Endothelial cell of umbilical vein (primary cell): Measurements from ENCODE around the gene BICRA. TPM values are rescaled to one million over a fixed set of nuclear protein-coding genes. Genes with fewer than 3 reads are reported as not detected.

Experiments used
- BruUV-seq: library from RNA; stranded (reverse); fragments of 400-500 nt; replicated peaks from 2 replicates; lab custom pipeline; 2021; lab: Mats Ljungman, UMichigan
- CTCF ChIA-PET: fragments of 300-600, 350-600 bp; sonication (Branson Sonifier 250); formaldehyde crosslinking; loops from one replicate; lab custom pipeline; 2021; ENCODE audit warnings: antibody characterized with exemption, inconsistent platforms; lab: Charles Lee
- POLR2A ChIA-PET: fragments of 300-600, 350-600 bp; sonication (Branson Sonifier 250); formaldehyde crosslinking; loops from one replicate; lab custom pipeline; 2021; ENCODE audit warnings: antibody characterized with exemption, inconsistent platforms; lab: Charles Lee
- DNase-seq: peaks from one replicate; pipeline ENCODE4 v3.0.0-alpha.2; 2011; ENCODE audit warnings: low read depth, low spot score
- FAIRE-seq: peaks from 2 replicates; lab custom pipeline; 2011; peaks lifted over from hg19 to GRCh38; lab: Jason Lieb, UNC
- H2AFZ ChIP-seq: 2 replicates; pipeline ENCODE4 v1.6.0; 2012; ENCODE audit warnings: low read depth, low read length, control low read depth, inconsistent platforms
- H3K27ac ChIP-seq: 2 replicates; pipeline ENCODE4 v1.5.1; 2011; ENCODE audit warnings: low read depth, mild to moderate bottlenecking, control low read depth, low read length, moderate library complexity; ENCODE audit not compliant: insufficient read depth
- H3K27me3 ChIP-seq, 2 experiments: 2 replicates each; pipeline versions ENCODE4 v1.6.0 to v1.6.1; 2011; ENCODE audit warnings: low read length in 2 of 2, mixed read lengths in 1 of 2; ENCODE audit not compliant: control insufficient read depth in 2 of 2, insufficient read depth in 2 of 2
- H3K36me3 ChIP-seq, 2 experiments: 2 replicates in 1 of 2; 3 replicates in 1 of 2; pipeline ENCODE4 v1.5.1; 2011; ENCODE audit warnings: low read length in 2 of 2, mild to moderate bottlenecking in 1 of 2, moderate library complexity in 1 of 2; ENCODE audit not compliant: control insufficient read depth in 2 of 2, insufficient read depth in 2 of 2; ENCODE audit errors: extremely low read depth in 1 of 2
- H3K4me1 ChIP-seq: 3 replicates; pipeline ENCODE4 v1.5.1; 2011; ENCODE audit warnings: mild to moderate bottlenecking, low read length; ENCODE audit not compliant: control insufficient read depth, insufficient read depth; ENCODE audit errors: extremely low read depth
- H3K4me2 ChIP-seq: 2 replicates; pipeline ENCODE4 v1.6.1; 2011; ENCODE audit warnings: low read length, control low read depth, mixed read lengths; ENCODE audit not compliant: insufficient read depth
- H3K4me3 ChIP-seq, 3 experiments: fragments of 200-600 bp in 1 of 3; sonication (generic), shearing (Covaris generic) in 1 of 3; replicated peaks in 1 of 3; 2 replicates each; pipeline ENCODE4 v1.5.1; 2011 to 2016; ENCODE audit warnings: control low read depth in 3 of 3, low read length in 3 of 3, mild to moderate bottlenecking in 2 of 3, inconsistent platforms in 1 of 3, low read depth in 1 of 3, moderate library complexity in 1 of 3; ENCODE audit not compliant: insufficient read depth in 1 of 3
- H3K79me2 ChIP-seq: 2 replicates; pipeline ENCODE4 v1.6.0; 2012; ENCODE audit warnings: low read length, inconsistent platforms; ENCODE audit not compliant: control insufficient read depth, insufficient read depth
- H3K9ac ChIP-seq: replicated peaks from 2 replicates; pipeline ENCODE3; 2011; ENCODE audit warnings: low read length, control low read depth; ENCODE audit not compliant: insufficient read depth; ENCODE audit errors: extremely low read depth
- H3K9me1 ChIP-seq: replicated peaks from 3 replicates; pipeline ENCODE4 v1.6.0; 2011; ENCODE audit warnings: mild to moderate bottlenecking, low read length; ENCODE audit not compliant: control insufficient read depth, insufficient read depth; ENCODE audit errors: extremely low read depth
- H3K9me3 ChIP-seq: replicated peaks from 2 replicates; pipeline ENCODE4 v1.5.1; 2012; ENCODE audit warnings: low read length, inconsistent platforms; ENCODE audit not compliant: control insufficient read depth, insufficient read depth
- H4K20me1 ChIP-seq: replicated peaks from 2 replicates; pipeline ENCODE3; 2011; ENCODE audit warnings: mild to moderate bottlenecking, low read length; ENCODE audit not compliant: control insufficient read depth, insufficient read depth; ENCODE audit errors: extremely low read depth
- EZH2 ChIP-seq: IDR thresholded peaks from 2 replicates; pipeline ENCODE4 v1.6.1; 2012; ENCODE audit warnings: borderline replicate concordance, low read depth, mild to moderate bottlenecking, moderate library complexity, low read length, inconsistent platforms; ENCODE audit not compliant: severe bottlenecking
- FOS ChIP-seq: IDR thresholded peaks from 2 replicates; pipeline ENCODE4 v1.6.1; 2011; ENCODE audit warnings: mild to moderate bottlenecking, low read length, moderate library complexity, borderline replicate concordance; ENCODE audit not compliant: insufficient read depth
- GATA2 ChIP-seq: IDR thresholded peaks from 2 replicates; pipeline ENCODE4 v1.7.0; 2011; ENCODE audit warnings: low read depth, mild to moderate bottlenecking, moderate library complexity, mixed read lengths, low read length; ENCODE audit not compliant: insufficient read length, insufficient read depth
- JUN ChIP-seq: IDR thresholded peaks from 2 replicates; pipeline ENCODE4 v1.6.1; 2011; ENCODE audit warnings: borderline replicate concordance, low read depth; ENCODE audit not compliant: insufficient read length, insufficient read depth
- MYC ChIP-seq: IDR thresholded peaks from one replicate; pipeline ENCODE4 v1.6.1; 2011; ENCODE audit warnings: mild to moderate bottlenecking, low read depth, low read length
- POLR2A ChIP-seq: IDR thresholded peaks from 2 replicates; pipeline ENCODE4 v1.6.1; 2012; ENCODE audit warnings: low read depth, mild to moderate bottlenecking, control low read depth, low read length
- POLR2AphosphoS5 ChIP-seq: IDR thresholded peaks from 2 replicates; pipeline ENCODE4 v1.6.1; 2012; ENCODE audit warnings: low read depth, mild to moderate bottlenecking, control low read depth, low read length, moderate library complexity; ENCODE audit not compliant: insufficient read depth
- dilution Hi-C: fragments of 300-500 bp; cut with MboI; formaldehyde crosslinking; loops from one replicate; pipeline ENCODE4 v1.15.0; 2019; ENCODE audit warnings: low sequenced_read_pairs; ENCODE audit not compliant: extremely low pct_ligation_motif_present
- intact Hi-C: fragments of 100-400 bp; cut with micrococcal nuclease; formaldehyde crosslinking; loops from one replicate; pipeline ENCODE4 v1.10.0; 2022
- polyA plus RNA-seq, 4 experiments: library from polyadenylated mRNA; depleted of rRNA in 3 of 4; stranded (reverse) in 3 of 4; unstranded in 1 of 4; fragments of >200 nt; gene quantifications; 2 replicates each; pipeline versions ENCODE4 v1.2.1 to v1.2.3, GENCODE V29; 2011 to 2012; ENCODE audit warnings: missing spikeins in 1 of 4
- total RNA-seq: library from RNA; stranded (reverse); gene quantifications from 2 replicates; pipeline ENCODE4 v1.2.3, GENCODE V29; 2021
- TF ChIP-seq, protein P1 (sequence below): IDR thresholded peaks from 2 replicates; pipeline ENCODE4 v1.6.1; 2011; ENCODE audit not compliant: insufficient read depth, insufficient read length
- TF ChIP-seq, protein P2 (sequence below), 2 donors: IDR thresholded peaks; 1 replicate in 1 of 2; 2 replicates in 1 of 2; pipeline ENCODE4 v1.5.1; 2011; ENCODE audit warnings: low read length in 2 of 2, mild to moderate bottlenecking in 2 of 2, moderate library complexity in 2 of 2, control low read depth in 1 of 2, inconsistent platforms in 1 of 2, low read depth in 1 of 2; ENCODE audit not compliant: insufficient read depth in 1 of 2; ENCODE audit errors: extremely low read depth in 1 of 2

The BICRA gene
- total and polyA plus RNA-seq, 2 donors (not counting 3 experiments of a cell fraction or from before 2014, with no cell fraction given): 3.8 to 20.5 TPM

DNA sequence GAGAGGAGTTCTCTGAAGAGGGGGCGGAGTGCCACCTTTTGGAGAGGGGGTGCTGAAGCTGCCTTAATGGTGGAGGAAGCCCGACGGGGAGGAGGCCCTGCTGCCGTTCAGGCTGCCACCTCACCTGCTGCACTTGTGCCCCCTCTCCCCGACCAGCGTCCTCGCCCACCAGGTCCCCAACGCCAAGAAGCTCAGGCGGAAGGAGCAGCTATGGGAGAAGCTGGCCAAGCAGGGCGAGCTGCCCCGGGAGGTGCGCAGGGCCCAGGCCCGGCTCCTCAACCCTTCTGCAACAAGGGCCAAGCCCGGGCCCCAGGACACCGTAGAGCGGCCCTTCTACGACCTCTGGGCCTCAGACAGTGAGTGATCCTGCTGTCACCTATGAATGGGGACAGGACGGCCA, 141.8 kb downstream of the BICRA start:
- no peak overlapping the region for H3K9ac ChIP-seq
- H3K4me2 ChIP-seq: no peak overlapping the region
- intact Hi-C loops: no loop called here
- peaks cover 34% of the 10 kb centered on the region for H3K79me2 ChIP-seq
- H3K9me1 ChIP-seq: no peaks in the 10 kb centered on the region
- H3K4me3 ChIP-seq: no peak overlapping the region
- dilution Hi-C loops: no loop called here
- H2AFZ ChIP-seq: no peak overlapping the region
- H3K27me3 ChIP-seq: no peaks in the 10 kb centered on the region
- ChIA-PET POLR2A (no interaction called here), CTCF (interaction anchor here (0.9 to 8.7 kb wide), 3 partner anchors 32 to 43 kb away, joined by 3 to 258 read pairs (median 3); partner anchors contain the start of gene EHD2)
- BruUV-seq: no TSS peak
- FAIRE-seq (no peak), DNase-seq (no peak)
- TF ChIP-seq POLR2A: no peak
- TF ChIP-seq, protein P1, sequence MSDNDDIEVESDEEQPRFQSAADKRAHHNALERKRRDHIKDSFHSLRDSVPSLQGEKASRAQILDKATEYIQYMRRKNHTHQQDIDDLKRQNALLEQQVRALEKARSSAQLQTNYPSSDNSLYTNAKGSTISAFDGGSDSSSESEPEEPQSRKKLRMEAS: no peak
- no peak for TF ChIP-seq GATA2
- no peak for TF ChIP-seq JUN
- no peak for TF ChIP-seq POLR2AphosphoS5
- no peak for TF ChIP-seq MYC
- TF ChIP-seq, protein P2, sequence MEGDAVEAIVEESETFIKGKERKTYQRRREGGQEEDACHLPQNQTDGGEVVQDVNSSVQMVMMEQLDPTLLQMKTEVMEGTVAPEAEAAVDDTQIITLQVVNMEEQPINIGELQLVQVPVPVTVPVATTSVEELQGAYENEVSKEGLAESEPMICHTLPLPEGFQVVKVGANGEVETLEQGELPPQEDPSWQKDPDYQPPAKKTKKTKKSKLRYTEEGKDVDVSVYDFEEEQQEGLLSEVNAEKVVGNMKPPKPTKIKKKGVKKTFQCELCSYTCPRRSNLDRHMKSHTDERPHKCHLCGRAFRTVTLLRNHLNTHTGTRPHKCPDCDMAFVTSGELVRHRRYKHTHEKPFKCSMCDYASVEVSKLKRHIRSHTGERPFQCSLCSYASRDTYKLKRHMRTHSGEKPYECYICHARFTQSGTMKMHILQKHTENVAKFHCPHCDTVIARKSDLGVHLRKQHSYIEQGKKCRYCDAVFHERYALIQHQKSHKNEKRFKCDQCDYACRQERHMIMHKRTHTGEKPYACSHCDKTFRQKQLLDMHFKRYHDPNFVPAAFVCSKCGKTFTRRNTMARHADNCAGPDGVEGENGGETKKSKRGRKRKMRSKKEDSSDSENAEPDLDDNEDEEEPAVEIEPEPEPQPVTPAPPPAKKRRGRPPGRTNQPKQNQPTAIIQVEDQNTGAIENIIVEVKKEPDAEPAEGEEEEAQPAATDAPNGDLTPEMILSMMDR (IDR thresholded peaks at IDR 0.05; ENCODE audit: extremely low read depth in 1 of 2, insufficient read depth in 1 of 2, low read depth in 1 of 2, low read length in 2 of 2): no peak
- TF ChIP-seq EZH2: no peak
- no peak for TF ChIP-seq FOS
- H3K4me1 ChIP-seq: peaks cover 7% of the 10 kb centered on the region
- H4K20me1 ChIP-seq: no peaks in the 10 kb centered on the region
- no peak overlapping the region for H3K27ac ChIP-seq
- H3K9me3 ChIP-seq: no peaks in the 10 kb centered on the region
- H3K36me3 ChIP-seq: peaks cover 23 to 55% of the 10 kb centered on the region in 2 experiments
